Gastrocnemius medialis (tissue), 4 donors: ENCODE results near the gene AJM1.
"Not testable (repeated sequence)": the region's sequence is repeated elsewhere in the genome, so short reads cannot be mapped to it uniquely, and the experiment has no call there.

Source experiments
- CTCF ChIP-seq, 5 experiments: fragments of 450-650 bp in 3 of 5; fragments of 200-600 bp in 2 of 5; sonication (generic) in 2 of 5; IDR thresholded peaks in 4 of 5; conservative IDR thresholded peaks in 1 of 5; 1 replicate in 4 of 5; 2 replicates in 1 of 5; pipeline ENCODE4 v1.5.1; 2016 to 2019; ENCODE audit warnings: antibody characterized with exemption in 5 of 5, mild to moderate bottlenecking in 3 of 5, moderate library complexity in 3 of 5
- POLR2A ChIP-seq, 2 donors: fragments of 450-650 bp; IDR thresholded peaks; one replicate each; pipeline ENCODE4 v1.6.1; 2017; ENCODE audit warnings: antibody characterized with exemption in 2 of 2, mild to moderate bottlenecking in 2 of 2, moderate library complexity in 2 of 2

- not testable (repeated sequence) for TF ChIP-seq CTCF (IDR thresholded peaks at IDR 0.05 in 4 of 5, conservative IDR thresholded peaks at IDR 0.05 in 1 of 5); POLR2A (IDR thresholded peaks at IDR 0.05)
These were observed 1.0 kb downstream of the AJM1 start for GRCh38 chr9:136843159-136843800.
